HuH-7.5 (cell line): ENCODE measurements around the gene TTC16.

Experiments
- DNase-seq: peaks from one replicate; pipeline ENCODE4 v3.0.0; 2011; ENCODE audit warnings: low spot score

TTC16 gene

GRCh38 chr9:127715470-127716337, at the start of gene TTC16, which contains the start of gene PTRH1:
Gene TTC16, plus strand, starts transcription at chr9:127716079. Its CDS starts 67 bp downstream, at chr9:127716146.
Gene PTRH1, minus strand, starts transcription at chr9:127715663. Its CDS starts 24 bp downstream, at chr9:127715639.
- peak; percentile 99 for DNase-seq

- no peak for DNase-seq
These were observed 48.6 kb upstream of the TTC16 start for GRCh38 chr9:127667127-127667844.

GRCh38 chr9:127667906-127668305, 48.0 kb upstream of the TTC16 start:
- DNase-seq = no peak

- DNase-seq = no peak
These were observed 42.6 kb upstream of the TTC16 start for GRCh38 chr9:127673234-127673633.

DNA sequence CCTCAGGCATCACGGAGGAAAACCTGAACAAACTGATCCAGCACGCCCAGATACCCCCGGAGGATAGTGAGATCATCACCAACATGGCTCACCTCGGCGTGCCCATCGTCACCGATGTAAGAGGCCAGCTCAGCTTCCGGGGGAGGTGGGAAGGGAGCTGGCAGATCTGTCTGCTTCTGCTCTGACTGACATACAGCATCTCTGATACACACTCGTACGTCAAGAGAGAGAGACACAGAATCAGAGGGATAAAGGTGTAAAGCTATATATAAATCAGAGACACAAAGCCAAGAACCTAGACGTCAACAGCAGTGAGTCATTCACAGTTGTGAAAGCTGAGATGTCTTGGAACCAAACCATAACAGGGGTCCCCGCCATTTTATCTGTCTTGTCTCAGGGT, 39.2 kb upstream of the TTC16 start:
- no peak for DNase-seq

GRCh38 chr9:127679506-127679905, 36.4 kb upstream of the TTC16 start:
- DNase-seq = no peak

DNA sequence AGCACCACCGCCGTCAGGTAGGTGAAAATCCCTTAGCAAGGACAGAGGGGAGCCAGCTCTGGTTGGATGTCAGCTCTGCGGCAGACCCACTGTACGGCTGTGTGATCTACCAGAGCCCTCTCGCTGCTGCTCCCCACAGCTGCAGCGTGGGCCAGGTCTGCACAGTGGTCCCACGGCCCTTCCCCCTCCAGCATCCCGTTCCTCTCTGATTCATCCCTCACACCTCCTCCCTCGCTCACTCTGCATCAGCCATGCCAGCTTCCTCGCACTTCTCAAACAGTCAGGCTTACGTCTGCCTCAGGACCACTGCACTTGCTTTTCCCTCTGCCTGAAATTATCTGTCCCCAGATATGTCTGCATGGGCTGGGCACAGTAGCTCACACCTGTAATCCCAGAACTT, 35.7 kb upstream of the TTC16 start:
- DNase-seq = no peak

DNA sequence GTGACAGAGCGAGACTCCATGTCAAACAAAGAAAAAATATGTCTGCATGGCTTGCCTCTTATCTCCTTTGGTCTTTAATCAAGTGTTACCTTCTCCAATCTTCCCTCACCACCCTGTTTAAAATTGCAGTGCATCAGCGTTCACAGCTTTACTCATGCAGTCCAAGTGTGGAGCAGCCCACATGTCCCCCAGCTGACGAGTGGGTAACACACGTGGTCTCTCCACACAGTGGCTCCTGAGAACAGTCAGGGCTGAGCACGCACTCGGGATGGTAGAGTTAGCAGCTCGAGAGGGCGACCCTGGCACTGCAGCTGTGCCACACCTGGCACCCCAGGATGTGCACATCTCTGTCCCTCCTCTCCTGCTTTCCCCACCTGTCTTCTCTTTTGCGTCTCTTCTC, 35.0 kb upstream of the TTC16 start:
- DNase-seq = no peak

GRCh38 chr9:127682351-127683136, 33.3 kb upstream of the TTC16 start:
- no peak for DNase-seq

DNA sequence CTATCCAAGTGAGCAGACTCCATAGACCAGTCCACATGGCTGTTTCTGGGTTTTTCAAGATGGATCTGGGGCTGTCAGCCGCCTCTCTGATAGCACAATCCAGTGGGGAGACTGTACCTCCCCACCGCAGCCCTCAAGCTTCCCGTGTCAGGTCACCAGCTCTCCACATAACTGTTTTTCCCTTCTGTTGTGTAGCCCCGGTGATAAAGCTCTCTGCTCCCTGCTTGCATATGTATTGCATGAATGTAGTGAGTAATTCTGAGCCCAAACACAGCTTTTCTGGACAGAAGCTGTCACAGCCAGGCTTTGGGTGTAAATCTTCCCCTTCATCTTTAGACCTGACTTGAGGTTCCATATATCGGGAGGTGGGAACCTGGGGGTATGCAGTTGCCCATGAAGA, 32.2 kb upstream of the TTC16 start:
- no peak for DNase-seq

DNA sequence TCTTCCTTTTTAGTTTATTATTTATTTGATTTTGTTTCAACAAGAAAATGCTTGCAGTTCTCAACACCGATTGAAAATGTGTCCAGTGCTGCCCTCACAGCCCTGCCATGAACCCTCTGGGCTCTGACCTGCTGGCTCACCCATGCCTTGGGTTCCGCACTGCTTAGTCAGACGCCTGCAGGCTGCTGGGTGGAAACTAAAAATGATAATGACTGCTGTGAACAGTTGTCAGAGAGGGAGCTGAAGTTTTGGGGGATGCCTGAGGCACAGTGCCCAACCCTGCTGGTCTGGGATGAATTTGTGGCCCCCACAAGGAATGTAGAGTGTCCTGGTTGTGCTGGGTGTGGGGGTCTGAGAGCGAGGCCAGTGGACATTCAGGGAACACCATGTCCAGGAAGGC, 31.3 kb upstream of the TTC16 start:
- DNase-seq = no peak

DNA sequence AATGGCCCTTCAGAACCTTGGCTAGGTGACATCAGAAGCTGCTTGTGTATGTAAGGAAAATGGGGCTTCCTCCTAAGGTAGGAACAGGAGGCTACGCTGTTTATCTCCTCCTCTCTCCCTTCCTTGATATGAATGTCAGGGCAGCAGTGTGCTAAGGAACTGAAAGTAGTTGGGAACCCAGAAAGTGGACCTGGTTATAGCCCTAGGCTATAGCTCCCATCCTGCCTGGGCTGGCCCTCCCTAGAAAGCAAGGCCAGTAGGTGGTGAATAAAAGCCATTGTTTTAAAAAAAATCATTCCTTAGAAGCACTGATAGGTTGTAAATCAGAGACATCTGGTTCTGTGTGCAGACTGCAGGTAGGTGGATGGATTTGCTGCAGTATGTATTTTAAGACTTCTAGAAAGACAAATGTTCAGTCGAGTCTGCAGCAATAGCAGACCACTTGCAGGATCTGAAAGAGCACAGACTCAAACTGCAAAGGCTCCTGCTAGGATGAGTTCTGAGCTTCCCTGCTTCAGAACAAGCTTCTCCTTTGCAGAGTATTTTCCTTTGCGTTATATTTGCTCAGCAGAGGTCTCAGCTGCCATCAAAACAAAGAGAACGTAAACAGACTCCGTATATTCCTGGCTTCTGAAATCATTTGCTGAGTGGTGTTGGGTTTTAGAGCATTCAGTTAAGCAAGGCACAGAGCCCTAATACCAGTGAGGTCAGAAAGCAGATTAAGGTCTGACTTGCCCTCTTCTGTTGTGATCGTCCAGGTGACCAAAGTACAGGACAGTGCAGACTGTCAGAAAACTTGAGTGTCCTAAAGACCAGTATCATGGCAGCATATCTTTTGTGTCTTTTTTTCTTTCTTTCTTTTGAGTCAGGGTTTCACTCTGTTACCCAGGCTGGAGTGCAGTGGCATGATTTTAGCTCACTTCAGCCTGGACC, 29.2 kb upstream of the TTC16 start:
- DNase-seq = no peak

DNA sequence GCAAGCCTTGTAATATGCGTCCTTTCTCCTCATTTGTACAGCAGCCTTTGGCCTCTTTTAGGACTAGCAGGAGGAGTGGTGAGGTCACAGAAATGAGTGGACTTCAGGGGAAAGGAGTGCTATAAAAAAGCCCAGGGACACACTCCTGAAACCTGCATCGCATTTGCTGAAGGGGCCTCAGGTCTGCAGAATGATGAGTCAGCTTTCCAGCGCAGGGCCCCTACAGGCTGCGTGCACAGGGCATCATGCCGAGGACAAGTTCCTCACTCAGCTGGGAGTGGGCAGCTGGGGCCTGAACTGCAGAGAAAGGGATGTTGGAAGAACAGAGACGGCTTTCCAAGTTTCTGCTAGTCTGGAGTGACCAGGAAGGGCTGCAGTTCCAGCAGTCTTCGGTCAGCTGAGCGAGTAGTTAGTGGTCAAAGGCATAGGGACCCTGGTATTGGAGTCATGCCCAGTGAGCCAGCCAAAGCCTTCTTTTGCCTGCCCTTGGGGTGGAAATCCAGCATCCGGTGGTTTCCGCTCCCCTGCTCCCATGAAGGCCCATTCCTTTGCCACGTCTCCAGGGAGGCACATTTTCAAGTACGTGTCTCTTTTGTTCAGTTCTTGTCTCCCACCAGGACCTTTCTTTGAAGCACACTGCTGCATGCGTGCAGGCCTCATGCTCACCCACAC, 26.4 kb upstream of the TTC16 start:
- no peak for DNase-seq

- DNase-seq = no peak
These were observed 25.1 kb upstream of the TTC16 start for GRCh38 chr9:127690735-127691134.

DNA sequence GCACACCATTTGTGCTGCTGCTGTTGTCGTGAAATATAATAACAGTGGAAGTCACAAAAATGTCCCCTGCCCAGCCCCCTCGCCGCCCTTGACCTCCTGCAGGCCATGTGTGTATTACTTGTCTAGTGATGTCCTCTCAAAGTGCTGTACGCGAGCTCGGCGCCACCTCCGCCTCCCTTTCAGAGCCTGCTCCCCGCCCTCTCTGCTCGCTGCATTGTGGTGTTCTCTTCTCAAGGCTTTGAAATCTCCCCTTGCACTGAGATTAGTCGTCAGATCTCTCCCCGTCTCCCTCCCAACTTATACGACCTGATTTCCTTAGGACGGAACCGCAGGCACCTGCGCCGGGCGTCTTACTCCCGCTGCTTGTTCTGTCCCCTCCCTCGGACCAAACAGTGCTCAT, 23.8 kb upstream of the TTC16 start:
- DNase-seq = no peak

GRCh38 chr9:127693143-127693542, 22.7 kb upstream of the TTC16 start:
- DNase-seq = no peak

DNA sequence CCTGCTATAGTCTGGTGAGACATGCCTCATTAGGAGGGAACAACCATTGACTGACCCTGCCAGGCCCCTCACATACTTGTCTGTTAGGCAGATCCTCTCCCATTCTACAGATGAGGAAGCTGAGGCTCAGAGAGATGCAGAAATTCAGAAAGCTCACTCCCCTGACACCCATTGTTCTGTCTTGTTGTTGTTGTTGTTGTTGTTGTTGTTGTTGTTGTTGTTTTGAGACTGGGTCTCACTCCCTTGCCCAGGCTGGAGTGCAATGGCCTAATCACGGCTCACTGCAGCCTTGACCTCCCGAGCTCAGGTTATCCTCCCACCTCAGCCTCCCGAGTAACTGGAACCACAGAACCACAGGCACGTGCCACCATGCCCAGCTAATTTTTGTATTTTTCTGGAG, 22.2 kb upstream of the TTC16 start:
- no peak for DNase-seq

- DNase-seq = no peak
These were observed 20.8 kb upstream of the TTC16 start for GRCh38 chr9:127694890-127695720.

DNA sequence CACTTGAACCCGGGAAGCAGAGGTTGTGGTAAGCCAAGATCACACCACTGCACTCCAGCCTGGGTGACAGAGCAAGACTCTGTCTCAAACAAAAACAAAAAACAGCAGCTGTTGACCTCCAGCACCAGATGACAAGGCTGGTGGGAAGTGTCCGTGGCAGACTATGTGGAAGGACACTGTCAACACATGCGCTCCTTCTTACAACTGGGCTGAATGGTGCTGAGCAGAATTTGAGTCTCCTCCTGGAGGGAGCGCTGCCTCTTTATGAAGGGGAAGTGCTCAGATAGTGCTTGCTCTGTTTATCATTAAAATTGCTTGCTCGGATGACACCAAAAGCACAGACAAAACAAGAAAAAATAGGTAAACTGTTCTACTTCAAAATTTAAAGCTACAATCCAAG, 18.3 kb upstream of the TTC16 start:
- DNase-seq = no peak

- DNase-seq = no peak
These were observed 17.5 kb upstream of the TTC16 start for GRCh38 chr9:127698386-127698785.
